ENCODE data around the gene NF1.

Gene NF1

DNA sequence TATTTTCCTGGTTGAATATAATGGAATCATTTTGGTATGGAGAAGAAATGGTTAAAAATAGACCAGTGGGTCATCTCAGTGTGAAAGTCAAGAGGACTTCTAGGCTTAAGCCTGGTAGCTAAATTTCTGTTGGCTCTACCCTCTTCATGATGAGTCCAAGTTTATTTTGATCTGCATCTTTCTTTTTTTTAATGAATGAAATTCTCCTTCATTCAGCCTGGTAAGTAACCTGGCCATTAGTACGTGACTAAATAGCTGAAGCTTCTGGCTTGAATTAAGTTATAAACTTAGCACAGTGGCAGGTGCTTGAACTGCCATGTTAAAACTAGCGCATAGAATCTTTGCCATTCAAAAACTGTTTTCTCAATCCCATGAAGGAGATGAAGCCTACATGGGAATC lies 28.0 kb downstream of the NF1 start:
- TF ChIP-seq, protein P1, sequence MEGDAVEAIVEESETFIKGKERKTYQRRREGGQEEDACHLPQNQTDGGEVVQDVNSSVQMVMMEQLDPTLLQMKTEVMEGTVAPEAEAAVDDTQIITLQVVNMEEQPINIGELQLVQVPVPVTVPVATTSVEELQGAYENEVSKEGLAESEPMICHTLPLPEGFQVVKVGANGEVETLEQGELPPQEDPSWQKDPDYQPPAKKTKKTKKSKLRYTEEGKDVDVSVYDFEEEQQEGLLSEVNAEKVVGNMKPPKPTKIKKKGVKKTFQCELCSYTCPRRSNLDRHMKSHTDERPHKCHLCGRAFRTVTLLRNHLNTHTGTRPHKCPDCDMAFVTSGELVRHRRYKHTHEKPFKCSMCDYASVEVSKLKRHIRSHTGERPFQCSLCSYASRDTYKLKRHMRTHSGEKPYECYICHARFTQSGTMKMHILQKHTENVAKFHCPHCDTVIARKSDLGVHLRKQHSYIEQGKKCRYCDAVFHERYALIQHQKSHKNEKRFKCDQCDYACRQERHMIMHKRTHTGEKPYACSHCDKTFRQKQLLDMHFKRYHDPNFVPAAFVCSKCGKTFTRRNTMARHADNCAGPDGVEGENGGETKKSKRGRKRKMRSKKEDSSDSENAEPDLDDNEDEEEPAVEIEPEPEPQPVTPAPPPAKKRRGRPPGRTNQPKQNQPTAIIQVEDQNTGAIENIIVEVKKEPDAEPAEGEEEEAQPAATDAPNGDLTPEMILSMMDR (conservative IDR thresholded peaks at IDR 0.05; ENCODE audit: low read depth), result no peak
- H3K27ac ChIP-seq, result no peak overlapping the region
- no peak for DNase-seq (ENCODE audit: low spot score)
- CTCF ChIA-PET, result no interaction called here
- POLR2A ChIA-PET (ENCODE audit: low non-redundant PET), result no interaction called here

DNA sequence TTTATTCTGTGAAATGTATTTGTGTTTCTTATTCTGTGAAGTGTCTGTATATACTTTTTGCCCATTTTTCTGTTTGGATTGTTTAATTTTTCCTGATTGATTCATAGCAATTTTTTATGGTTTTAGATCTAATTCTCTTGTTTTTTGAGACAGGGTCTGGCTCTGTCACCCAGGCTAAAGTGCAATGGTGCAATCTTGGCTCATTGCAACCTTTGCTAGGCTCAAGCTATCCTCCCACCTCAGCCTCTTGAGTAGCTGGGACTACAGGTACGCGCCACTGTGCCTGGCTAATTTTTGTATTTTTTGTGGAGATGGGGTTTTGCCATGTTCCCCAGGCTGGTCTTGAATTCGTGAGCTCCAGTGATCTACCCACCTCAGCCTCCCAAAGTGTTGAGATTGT lies 31.5 kb downstream of the NF1 start:
- no peak overlapping the region for H3K27ac ChIP-seq
- ChIA-PET POLR2A (ENCODE audit: low non-redundant PET) (no interaction called here), CTCF (interaction anchor here (0.9 kb wide), 1 partner anchor 16 kb away, joined by 3 read pairs; no protein-coding TSS in a partner anchor)
- TF ChIP-seq, protein P1 (conservative IDR thresholded peaks at IDR 0.05; ENCODE audit: low read depth), result no peak
- no peak for DNase-seq (ENCODE audit: low spot score)

DNA sequence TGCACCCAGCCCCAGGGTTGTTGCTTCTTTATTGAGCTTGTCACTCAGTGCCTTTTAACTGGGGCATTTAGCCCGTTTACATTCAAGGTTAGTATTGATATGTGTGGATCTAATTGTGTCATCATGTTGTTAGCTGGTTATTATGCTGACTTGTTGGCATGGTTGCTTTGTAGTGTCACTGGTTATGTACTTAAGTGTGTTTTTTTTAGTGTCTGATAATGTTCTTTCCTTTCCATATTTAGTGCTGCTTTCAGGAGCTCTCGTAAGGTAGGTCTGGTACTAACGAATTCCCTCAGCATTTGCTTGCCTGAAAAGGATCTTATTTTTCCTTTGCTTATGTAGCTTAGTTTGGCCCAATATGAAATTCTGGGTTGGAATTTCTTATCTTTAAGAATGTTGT lies 33.5 kb downstream of the NF1 start:
- CTCF ChIA-PET, result interaction anchor here (0.5 to 0.7 kb wide), 2 partner anchors 13 to 15 kb away, joined by 3 to 4 read pairs; no protein-coding TSS in a partner anchor
- H3K27ac ChIP-seq, result no peak overlapping the region
- POLR2A ChIA-PET (ENCODE audit: low non-redundant PET), result no interaction called here
- TF ChIP-seq, protein P1 (conservative IDR thresholded peaks at IDR 0.05; ENCODE audit: low read depth), result no peak
- no peak for DNase-seq (ENCODE audit: low spot score)

DNA sequence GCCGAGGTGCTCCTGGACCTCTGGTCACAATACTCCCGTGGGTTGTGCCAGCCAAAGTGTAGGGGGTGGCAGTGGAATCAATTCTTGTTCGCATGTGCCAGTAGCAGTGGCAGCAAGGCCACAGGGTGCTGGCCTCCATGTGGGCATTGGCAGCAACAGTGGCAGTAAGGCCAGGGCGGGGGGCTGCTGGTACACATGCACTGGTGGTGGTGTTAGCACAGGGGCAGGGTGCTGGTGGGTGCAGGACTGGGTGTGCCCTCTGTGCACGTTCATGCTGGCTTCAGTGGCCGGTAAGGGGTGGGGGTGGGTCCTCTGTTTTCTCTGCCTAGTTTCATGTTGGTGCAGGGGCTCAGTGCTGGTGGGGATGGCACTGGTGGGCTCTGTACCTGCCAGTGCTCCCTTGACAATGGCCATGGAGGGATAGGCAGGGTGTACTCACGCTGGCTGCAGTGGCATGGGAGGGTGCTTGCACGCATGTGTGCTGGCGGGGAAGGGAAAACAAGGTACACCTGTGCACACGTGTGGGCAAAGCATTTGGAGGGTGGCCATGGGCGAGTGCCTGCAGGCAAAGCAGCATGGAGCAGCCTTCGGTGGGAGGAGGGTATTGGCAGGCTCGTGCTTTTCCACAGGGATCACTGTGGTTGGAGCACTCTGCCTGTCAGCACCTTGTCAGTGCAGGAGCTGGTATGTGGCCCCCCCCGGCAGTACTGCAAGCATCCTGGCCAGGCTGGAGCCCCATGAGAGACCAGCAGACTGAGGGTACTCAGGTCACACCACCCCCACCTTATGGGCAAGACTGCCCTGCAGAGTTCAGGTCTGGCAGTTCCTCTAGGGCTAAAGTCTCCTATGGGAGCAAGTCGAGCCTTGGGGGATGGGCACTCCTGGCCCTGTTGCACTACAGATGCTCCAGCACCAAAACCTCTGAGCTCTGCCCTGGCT lies 35.8 kb downstream of the NF1 start:
- no peak for DNase-seq (ENCODE audit: low spot score)
- CTCF ChIA-PET, result no interaction called here
- peak overlapping the region; percentile 40 for H3K27ac ChIP-seq
- TF ChIP-seq, protein P1 (conservative IDR thresholded peaks at IDR 0.05; ENCODE audit: low read depth), result no peak
- POLR2A ChIA-PET (ENCODE audit: low non-redundant PET), result no interaction called here

DNA sequence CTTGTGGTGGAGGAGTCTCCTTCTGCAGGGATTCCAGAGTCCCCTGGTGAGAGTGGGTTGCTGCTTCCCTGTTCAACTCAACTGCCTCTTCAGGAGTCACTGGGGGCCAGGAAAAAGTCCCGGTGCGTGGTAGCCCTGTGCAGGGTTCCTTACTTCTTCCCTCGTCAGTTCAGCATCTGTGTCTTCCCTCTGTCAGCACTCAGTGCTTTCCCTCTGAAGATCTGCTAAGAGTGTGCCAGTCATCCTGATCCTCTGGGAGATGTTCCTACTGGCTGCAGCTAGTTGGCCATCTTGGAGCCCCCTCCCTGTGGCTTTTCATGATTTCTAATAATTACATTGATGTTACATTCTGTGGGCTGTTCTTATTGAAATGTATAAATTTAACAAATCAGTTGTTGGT lies 36.5 kb downstream of the NF1 start:
- POLR2A ChIA-PET (ENCODE audit: low non-redundant PET), result no interaction called here
- peak overlapping the region; percentile 40 for H3K27ac ChIP-seq
- CTCF ChIA-PET, result no interaction called here
- DNase-seq (ENCODE audit: low spot score), result no peak
- TF ChIP-seq, protein P1 (conservative IDR thresholded peaks at IDR 0.05; ENCODE audit: low read depth), result no peak

DNA sequence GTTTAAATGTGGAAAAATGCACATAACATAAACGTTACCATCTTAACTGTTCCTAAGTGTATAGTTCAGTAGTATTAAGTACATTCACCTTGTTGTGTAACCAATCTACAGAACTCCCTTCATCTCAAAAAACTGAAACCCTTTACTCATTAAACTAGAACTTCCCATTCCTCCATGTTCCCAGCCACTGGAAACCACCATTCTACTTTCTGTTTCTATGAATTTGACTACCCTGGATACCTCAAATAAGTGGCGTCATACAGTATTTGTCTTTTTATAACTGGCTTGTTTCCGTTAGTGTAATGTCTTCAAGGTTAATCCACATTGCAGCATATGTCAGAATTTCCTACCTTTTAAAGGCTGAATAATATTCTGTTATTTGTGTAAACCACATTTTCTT lies 38.2 kb downstream of the NF1 start:
- TF ChIP-seq, protein P1 (conservative IDR thresholded peaks at IDR 0.05; ENCODE audit: low read depth), result no peak
- no peak overlapping the region for H3K27ac ChIP-seq
- POLR2A ChIA-PET (ENCODE audit: low non-redundant PET), result no interaction called here
- DNase-seq (ENCODE audit: low spot score), result no peak
- CTCF ChIA-PET, result no interaction called here

Data from RWPE1 (cell line).